GM19035 (cell line): Measurements from ENCODE around the gene CCDC70.

ENCODE experiments used
- ATAC-seq: cut with Tn5 transposase; IDR thresholded peaks from one replicate; pipeline ENCODE4 v1.9.1; 2021; ENCODE audit not compliant: unreplicated experiment

Gene CCDC70

DNA sequence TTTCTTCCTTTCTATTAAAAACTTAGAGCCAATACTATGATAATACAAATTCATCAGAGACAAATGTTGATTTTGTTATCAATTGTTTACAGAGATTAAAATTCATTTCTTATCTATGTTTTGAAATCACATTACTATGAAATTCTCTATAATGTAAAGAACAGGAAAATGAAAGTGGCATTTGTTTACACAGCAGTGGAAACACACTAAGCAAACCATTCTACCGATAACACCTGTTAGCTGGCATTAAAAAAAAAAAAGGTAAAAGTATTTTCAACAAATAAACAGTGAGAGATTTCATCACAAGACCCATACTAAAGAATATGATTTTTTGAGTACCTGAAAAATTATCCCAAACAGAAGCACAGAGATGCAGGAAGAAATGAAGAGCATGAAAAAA is 4.8 kb upstream of the CCDC70 start:
- ATAC-seq, result no peak

DNA sequence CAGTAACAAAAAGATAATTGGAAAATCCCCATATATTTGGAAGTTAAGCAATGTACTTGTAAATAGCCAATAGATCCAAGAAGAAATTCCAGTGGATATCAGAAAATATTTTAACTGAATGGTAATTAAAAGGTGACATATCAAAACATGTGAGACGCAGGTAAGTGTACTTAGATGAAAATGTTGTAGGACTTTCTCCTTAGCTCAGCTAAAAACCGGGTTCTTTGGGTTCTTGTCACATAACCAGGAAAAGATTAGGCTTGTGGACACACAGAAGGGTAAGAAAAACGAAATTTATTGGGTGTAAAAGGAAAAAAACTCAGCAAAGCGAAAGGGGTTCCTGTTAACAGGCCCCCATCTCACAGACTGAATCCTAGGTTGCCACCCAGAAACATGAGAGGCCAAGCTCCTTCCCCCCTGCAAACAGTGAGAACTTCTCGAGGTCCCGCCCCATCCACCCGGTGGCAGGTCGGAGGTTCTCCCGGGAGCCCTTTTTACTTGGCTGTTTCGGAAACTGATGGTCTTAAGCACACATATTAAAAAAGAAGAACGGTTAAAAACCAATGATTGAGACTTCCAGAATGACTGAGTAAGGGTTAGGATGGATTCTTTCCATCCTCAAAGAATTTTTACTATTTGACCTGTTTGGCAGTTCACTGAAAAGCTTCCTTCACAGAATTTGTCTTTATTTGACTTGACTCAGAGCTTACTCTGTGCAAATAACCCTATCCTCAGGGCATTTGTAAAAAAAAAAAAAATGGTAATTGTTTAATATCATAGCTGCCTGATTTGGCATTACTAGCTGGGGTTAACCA is 3.1 kb upstream of the CCDC70 start:
- ATAC-seq, result no peak

DNA sequence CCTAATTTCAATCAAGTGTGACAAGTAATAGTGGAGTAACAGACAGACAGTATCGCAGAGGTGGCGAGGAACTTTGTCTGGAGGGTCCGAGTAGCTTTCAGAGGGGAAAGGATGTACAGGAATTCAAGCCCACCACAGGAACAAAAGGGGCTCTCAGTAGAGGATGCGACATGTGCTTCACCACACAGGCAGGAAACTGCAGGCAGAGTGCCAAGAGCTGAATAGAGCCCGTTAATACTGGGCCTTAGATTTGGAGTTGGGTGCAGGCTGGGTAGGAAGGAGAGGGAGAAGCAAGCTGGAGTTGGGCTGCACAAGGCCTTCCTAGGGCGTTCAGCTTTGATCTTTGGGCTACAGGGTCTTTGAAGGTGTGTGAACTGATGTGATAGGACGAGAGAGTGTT is 1.2 kb downstream of the CCDC70 start:
- no peak for ATAC-seq

DNA sequence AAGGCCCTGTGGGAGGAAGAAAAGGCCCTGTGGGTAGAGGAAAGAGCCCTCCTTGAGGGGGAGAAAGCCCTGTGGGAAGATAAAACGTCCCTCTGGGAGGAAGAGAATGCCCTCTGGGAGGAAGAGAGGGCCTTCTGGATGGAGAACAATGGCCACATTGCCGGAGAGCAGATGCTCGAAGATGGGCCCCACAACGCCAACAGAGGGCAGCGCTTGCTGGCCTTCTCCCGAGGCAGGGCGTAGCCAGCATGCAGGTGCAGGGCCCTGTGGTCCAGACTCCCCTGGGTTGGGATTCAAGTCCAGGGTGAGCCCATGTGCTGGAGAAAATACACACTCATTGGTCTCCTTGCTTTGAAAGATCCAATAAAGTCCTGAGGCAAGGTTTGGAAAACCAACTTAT is 4.1 kb downstream of the CCDC70 start:
- no peak for ATAC-seq

DNA sequence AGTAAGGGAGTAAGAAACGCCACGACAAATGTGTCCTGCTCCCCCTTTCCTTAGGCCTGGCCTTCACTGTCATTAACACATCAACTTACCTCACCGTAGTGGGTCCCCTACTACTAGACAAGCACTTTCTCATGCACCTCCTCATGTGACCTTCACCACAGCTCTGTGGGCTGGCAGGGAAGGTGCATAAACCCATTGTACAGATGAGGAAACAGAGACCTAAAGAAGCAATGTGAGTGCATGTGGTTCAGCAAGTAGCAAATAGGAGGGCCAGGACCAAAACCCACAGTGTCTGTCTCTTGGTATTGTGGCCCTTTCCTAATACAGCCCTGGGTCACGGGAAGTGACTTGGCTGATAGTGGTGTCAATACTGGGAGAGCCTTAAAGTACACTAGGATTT is 5.3 kb downstream of the CCDC70 start:
- ATAC-seq, result no peak

DNA sequence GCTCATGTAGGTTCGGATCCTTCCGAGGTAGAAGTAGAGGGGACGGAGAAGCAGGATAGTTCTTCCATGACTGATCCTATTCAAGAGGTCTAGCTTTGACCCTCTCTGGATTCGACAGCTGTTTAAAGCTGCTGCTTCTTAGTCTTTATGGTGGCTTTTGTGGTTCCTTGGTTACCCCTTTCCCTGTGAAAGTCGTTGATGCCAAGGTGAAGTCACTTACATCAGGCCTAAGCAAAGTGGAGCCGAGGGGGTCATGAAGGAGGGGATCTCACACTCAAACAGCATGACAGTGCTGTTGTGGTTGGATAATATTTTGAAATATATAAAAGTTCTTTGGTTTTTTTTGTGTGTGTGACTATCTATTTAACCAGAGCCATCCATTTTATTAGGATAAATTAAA is 8.1 kb downstream of the CCDC70 start:
- ATAC-seq, result no peak

DNA sequence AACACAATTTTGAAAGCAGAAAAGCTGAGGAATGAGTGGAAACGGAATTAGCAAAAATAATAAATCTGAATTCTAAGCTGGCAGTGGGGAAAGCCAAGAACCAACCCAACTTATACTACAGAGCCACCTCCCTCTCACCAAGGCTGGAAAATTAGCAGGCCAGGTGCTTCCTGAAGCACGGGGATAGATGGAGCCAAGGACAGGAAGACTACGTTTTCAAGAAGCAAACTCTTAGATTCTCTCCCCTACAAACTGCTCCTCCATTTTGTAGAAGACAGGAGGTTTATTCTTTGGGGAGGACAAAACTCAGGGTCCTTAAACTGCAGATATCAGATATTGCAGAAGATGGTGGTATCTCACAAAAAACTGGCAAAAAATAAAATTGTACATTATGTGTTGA is 8.8 kb downstream of the CCDC70 start:
- ATAC-seq, result no peak

DNA sequence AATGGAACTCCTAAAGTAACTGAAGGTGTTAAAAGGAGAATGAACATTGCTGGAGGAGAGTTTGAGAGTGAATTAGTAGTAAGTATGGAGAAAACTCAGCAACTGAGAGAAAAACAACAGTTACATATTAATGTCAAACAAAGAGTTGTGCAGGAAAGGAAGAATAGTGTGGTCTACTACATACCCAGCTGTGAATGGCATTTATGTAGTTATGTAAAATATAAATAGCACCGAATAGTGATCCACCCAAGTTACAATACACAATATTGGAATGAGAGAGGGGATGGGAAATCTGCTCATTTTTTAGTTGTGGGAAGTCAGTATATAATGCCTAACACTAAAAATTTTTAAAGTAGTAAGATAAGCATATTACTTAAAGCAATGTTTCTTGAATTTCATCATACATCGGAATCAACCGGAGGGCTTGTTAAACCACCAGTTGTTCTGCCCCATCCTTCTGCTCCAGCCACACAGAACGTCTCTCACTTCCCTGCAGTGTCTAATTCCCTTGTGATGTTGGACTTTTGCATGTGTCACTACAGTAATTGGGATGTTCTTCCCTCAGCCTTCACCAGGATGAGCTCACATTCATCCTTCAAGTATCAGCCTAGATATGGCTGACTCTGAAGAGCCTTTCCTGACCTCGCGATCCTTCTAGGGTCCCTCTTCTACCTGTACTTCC is 11.5 kb downstream of the CCDC70 start:
- no peak for ATAC-seq

DNA sequence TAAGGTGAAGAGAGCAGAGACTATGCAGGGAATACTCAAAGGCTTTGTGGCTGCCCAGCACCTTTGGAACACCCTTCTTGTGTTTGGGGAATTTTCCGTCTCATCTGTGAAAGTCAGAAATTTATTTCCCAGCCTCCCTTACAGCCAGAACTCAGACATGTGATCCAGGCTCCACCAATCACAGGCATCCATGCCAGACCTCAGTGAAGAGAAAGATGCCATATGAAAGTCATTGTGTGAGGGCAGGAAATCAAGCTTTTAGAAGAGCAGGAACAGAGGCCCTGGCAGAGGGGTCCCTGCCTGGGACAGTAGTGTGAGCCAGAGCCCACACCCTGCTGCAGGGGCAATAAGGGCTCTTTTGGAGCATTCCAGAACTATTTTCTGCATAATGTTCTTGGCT is 12.1 kb downstream of the CCDC70 start:
- ATAC-seq, result no peak

DNA sequence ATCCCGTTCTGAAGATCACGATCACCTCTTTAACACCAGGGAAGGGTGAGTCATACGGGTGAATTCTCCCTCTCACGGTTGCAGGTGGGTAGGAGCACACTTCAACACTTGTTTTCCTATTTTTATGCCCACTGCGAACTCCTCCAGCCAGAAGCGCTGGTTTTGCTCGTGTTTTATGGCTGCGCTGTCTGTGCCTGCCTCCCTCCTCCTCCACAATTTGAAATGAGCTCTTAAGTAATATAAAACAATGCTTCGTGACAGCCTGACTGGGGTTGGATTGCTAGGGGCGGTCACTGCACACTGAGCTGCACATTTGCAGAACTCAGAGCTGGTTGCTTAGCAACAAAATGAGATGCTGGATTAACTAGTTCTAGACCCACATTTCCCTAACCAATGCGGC is 12.9 kb downstream of the CCDC70 start:
- no peak for ATAC-seq

DNA sequence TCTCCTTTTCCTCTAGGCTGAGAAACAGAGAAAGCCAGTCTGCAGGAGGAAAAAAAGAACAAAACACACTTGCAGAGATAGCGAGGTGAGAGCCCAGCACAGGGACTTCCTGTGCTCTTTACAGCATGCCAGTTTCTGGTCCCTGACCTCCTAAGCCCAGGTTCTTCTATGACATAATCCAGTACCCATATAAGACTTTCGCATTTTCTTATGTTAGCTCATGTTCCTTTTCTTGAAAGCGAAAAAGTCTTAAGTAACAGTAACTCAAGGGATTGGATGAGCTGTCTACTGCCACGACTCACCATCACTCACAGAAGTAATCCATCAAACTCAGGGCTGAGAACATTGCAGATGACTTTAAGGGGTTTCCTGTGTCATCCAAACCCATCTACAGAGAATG is 17.4 kb downstream of the CCDC70 start:
- no peak for ATAC-seq

DNA sequence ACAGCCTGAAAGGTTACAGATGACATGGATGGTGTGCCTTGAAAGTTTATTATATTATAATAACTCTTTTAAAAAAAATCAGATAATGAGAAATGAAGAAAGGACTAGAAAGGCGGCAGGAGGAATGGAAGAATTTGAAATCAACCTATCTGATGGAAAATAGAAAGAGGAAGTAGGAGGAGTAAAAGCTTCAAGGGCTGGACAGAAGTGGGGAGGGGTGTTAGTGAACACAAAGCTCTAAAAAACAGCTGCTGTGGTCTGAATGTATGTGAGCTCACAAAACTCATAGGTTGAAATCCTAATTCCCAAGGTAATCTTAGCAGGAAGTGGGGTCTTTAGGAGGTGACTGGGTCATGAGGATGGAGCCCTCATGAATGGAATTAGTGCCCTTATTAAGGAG is 19.5 kb downstream of the CCDC70 start:
- no peak for ATAC-seq

DNA sequence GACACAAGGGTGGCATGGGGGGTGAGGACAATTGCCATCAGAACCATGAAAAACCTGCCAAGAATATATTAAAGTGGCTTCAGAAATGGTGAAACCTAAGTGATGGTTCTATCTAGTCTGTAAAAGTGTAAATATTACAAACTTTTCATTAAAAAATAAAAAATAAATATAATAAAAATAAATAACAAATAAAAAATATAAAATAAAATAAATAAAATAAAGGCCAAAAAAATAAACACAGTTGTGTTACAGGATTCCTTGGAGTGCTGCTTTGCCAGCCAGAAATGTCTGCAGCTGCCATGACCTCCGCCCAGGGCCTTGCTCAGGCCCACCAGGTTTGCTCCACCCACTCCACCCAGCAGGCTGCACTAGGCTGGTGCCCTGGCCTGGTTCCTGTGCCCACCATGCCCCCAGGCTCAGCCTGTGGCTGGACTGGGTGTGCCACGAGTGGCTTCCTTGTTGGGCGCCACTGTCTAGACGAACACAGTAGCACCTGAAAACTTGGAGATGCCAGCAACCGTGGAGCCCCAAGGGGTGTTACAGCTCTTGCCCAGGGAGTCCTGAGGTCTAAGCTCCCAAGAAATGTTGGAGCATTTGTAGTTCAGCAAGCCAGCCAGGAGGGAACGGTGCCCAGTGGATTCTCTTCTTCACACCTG is 20.9 kb downstream of the CCDC70 start:
- no peak for ATAC-seq

DNA sequence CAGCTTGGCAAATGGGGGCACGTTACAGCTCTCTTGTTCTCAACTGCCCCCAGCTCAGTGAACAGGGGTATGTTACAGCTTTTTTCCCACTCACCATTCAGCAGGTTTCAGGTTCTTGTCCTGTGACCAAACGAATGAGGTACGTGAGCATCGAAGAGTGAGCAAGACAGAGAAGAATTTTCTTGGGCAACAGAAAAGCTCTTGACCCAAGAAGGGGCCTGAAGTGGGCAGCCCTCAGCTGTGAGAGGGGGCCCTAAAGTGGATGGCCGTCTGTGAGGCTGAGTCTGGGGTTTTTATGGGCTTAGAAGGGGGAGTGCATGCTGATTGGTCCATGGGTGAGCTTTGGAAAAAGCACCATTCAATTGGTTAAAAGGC is 21.4 kb downstream of the CCDC70 start:
- no peak for ATAC-seq

DNA sequence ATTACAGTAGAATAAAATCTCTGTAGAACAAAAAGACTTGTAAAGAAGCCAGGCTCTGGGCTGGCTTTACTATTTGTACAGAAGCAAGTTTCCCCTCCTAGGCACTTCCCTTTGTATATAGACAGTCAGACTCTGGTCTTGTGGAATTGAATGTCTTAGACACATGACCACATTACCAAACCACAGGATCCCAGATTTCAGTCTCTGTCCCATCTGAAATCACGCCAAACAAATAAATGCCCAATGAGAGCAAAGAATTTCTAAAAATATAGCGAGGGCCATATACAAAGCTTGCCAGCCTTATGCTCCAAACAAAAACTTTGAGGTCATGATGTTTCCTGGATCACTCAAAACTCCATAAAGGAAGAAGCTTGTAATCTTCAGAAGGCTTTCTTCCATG is 23.9 kb downstream of the CCDC70 start:
- no peak for ATAC-seq

DNA sequence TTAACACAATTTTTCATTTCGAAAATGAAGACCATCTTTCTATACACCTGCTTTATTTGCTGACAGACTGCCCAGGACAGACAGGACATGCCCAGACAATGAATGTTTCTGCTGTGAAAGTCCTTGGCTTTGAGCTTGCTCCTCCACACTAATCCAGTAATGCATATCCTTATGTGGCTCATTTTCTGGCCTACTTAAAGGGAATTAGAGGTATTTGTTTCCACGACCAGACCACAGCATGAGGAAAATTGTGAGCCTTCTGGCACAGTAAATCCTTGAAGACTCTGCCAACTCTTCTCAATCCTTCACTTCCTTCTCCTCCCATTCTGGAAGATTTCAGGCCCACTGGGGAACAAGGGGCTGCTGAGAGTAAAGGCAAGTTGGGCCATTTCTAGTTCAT is 25.7 kb downstream of the CCDC70 start:
- ATAC-seq, result no peak

DNA sequence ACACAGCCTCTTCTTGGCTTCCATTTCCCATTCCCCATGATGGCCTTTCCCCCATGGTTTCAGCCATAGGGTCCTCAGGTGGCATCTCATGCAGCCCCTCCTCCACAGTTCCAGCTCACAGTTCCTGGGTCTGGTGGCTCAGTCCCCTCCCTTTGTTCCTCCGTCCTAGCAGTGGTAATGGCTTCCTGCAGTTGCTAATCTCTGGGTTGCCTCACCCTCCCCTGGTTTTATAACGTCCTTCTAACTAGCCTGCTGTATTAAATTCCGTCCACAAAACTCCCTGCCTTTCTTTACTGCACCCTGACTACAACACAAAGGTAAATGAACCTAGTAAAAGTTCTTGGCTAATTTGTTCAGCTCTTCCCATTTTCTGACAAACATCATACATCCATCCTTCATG is 30.9 kb downstream of the CCDC70 start:
- no peak for ATAC-seq

DNA sequence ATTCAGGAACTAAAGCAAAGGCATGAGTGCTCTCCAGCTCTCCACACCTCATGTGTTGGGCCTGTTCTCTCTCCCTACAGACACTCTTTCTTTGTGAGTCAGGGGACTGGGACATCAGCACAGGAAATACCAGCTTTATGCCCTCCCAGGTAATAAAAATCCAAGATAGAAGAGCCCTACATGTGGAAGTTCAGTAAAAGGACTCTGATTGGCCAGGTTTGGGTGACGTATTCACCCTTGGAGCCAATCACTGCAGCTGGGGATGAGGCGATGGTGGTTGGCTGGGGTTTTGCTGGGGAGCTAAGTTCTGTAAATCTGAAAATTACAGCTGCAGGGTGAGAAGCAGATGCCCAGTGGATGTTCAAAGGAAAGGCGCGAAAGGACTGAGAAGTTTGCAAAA is 32.5 kb downstream of the CCDC70 start:
- no peak for ATAC-seq

DNA sequence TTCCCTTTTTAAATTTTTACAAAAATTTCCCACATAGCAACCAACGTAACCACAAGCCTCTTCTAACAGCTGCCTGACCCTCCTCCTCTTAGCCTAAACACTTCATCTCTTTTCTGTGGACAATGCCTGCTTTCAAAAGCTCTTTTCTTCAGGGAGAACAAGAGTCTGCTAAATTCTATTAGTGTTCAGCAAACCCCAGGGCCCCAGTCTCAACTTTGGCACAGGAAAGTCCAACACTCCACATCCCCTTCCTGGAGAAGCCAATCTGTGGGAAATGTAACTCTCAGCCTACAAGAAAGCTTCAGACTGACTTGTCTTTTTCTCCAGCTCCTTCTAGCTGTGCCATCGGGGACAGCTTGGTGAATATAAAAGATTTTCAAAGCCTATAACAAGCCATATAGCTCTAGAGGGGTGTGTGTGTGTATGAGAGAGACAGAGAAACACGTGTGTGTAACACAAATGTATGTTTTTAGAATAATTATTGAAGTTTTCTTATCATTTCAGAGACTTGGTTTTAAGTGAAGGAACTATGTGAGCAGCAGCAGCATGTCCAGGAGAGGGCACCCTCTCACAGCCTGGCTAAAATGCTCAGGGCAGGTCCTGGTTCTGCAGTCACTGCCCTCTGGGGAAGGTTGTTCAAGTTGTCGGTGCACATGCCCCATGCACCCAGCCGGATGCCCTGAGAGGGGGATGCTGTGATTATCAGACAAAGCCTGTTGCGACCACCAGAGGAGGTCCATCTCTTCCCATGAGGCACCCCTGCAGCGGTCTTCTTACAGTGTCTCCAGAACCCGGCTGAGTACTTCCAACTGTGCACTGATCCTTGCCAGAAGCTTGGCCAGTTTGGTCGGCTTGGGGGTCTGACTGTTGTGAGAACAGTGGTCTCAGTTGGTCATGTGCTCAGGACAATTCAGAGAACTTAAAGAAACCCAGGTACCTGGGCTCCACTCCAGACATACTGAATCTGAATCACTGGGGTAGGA is 34.4 kb downstream of the CCDC70 start:
- no peak for ATAC-seq

DNA sequence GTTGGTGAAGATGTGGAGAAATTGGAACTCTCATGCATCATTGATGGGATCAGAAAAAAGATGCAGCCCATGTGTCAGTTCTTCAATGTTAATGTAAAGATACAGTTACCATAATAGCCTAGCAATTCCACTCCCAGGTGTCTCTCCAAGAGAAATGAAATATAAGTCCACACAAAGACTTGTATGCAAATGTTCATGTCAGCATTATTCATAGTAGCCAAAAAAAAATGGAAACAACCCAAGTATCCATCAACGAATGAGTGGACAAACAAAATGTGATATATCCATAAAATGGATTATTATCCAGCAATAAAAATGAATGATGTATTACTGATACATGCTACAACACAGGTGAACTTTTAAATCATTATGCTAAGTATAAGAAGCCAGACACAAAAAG is 38.7 kb downstream of the CCDC70 start:
- no peak for ATAC-seq

DNA sequence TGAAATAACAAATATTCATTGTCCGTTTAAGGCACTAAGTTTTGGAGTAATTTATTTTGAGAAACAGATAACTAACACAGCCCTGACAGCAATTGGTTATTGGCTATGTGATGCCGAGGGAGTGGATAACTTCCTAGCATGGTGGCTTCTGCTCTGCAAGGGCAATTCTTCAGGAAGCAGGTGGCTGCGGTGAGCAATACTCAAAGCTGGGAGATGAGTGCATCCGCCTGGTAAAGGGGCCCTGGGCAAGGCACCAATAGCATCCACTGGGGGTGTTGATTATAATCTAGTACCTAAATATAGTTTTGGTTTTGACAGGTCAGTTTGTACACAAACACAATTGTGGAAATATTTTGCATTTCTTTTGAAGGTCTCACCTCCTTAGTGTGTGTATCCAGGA is 41.0 kb downstream of the CCDC70 start:
- ATAC-seq, result no peak
